Measurements from ENCODE around the gene EPYC. TPM values are rescaled to one million over a fixed set of nuclear protein-coding genes. Genes with fewer than 3 reads are reported as not detected.

The EPYC gene
- total and polyA plus RNA-seq, 4 donors: not detected

- H3K36me3 ChIP-seq (ENCODE audit: control insufficient read depth in 4 of 4, insufficient read depth in 3 of 4, low read depth in 1 of 4, low read length in 3 of 4): no peaks in the 10 kb centered on the region
- no peak for DNase-seq (ENCODE audit: low spot score)
- no peak overlapping the region for H3K4me3 ChIP-seq (ENCODE audit: low read depth in 1 of 3, low read length in 3 of 3)
- H3K9ac ChIP-seq (ENCODE audit: low read depth in 1 of 2, low read length in 2 of 2): no peak overlapping the region
- WGBS: 43% methylated on average over 1 of the region's 1 CpG
- H3K4me1 ChIP-seq (ENCODE audit: control insufficient read depth in 4 of 4, insufficient read depth in 4 of 4, low read length in 3 of 4): no peaks in the 10 kb centered on the region
- H3K27me3 ChIP-seq (ENCODE audit: control insufficient read depth in 4 of 4, insufficient read depth in 4 of 4, low read length in 3 of 4): no peaks in the 10 kb centered on the region
- H3K9me3 ChIP-seq (ENCODE audit: control insufficient read depth in 4 of 4, low read length in 3 of 4): no peaks in the 10 kb centered on the region
- no peak for TF ChIP-seq RAD21 (IDR thresholded peaks at IDR 0.05)
- TF ChIP-seq TAF1 (conservative IDR thresholded peaks at IDR 0.05): no peak
- no peak overlapping the region for H3K27ac ChIP-seq (ENCODE audit: low read depth in 1 of 2, low read length in 2 of 2)
These were observed 12.3 kb upstream of the EPYC start for GRCh38 chr12:91017043-91017442.

DNA sequence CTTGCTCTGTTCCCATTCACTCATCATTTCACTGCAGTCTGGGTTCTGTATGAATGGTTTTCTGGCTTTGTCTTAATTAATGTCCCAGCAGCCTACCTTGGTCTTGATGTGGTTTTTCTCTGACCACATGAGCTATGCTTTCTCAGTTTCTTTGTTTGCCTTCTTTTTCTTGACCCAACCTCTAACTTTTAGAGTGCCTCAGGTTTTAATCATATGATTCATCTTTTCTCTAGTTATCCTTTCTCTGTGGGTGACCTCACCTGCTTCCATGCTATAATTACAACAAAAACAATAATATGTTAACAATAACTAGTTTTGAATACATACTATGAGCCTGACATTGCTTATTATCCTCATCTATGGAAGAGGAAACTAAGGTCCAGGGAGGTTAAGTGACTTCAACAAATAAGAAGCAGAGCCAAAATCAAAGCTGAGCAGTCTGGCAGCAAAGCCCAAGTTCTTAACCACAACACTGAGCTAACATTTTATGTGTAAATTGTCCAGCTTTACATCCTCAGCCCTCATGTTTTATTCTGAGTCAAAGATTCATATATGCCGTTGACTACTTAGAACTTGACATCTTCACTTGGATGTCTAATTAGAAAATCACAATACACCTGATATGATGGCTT, 4.7 kb upstream of the EPYC start:
- H3K9ac ChIP-seq (ENCODE audit: low read depth in 1 of 2, low read length in 2 of 2): no peak overlapping the region
- no peak for DNase-seq (ENCODE audit: low spot score)
- no peak overlapping the region for H3K4me3 ChIP-seq (ENCODE audit: low read depth in 1 of 3, low read length in 3 of 3)
- H3K27me3 ChIP-seq (ENCODE audit: control insufficient read depth in 4 of 4, insufficient read depth in 4 of 4, low read length in 3 of 4): peaks cover 0 to 2% (median 0%) of the 10 kb centered on the region in 4 donors
- H3K9me3 ChIP-seq (ENCODE audit: control insufficient read depth in 4 of 4, low read length in 3 of 4): no peaks in the 10 kb centered on the region
- TF ChIP-seq, protein P1, sequence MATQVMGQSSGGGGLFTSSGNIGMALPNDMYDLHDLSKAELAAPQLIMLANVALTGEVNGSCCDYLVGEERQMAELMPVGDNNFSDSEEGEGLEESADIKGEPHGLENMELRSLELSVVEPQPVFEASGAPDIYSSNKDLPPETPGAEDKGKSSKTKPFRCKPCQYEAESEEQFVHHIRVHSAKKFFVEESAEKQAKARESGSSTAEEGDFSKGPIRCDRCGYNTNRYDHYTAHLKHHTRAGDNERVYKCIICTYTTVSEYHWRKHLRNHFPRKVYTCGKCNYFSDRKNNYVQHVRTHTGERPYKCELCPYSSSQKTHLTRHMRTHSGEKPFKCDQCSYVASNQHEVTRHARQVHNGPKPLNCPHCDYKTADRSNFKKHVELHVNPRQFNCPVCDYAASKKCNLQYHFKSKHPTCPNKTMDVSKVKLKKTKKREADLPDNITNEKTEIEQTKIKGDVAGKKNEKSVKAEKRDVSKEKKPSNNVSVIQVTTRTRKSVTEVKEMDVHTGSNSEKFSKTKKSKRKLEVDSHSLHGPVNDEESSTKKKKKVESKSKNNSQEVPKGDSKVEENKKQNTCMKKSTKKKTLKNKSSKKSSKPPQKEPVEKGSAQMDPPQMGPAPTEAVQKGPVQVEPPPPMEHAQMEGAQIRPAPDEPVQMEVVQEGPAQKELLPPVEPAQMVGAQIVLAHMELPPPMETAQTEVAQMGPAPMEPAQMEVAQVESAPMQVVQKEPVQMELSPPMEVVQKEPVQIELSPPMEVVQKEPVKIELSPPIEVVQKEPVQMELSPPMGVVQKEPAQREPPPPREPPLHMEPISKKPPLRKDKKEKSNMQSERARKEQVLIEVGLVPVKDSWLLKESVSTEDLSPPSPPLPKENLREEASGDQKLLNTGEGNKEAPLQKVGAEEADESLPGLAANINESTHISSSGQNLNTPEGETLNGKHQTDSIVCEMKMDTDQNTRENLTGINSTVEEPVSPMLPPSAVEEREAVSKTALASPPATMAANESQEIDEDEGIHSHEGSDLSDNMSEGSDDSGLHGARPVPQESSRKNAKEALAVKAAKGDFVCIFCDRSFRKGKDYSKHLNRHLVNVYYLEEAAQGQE (IDR thresholded peaks at IDR 0.05): no peak
- TF ChIP-seq YY1 (IDR thresholded peaks at IDR 0.05) (no peak), JUND (IDR thresholded peaks at IDR 0.05) (no peak), FOXA1 (IDR thresholded peaks at IDR 0.05) (no peak), HNF4A (conservative IDR thresholded peaks at IDR 0.05) (no peak), TAF1 (conservative IDR thresholded peaks at IDR 0.05) (no peak), RXRA (IDR thresholded peaks at IDR 0.05) (no peak), FOXA2 (IDR thresholded peaks at IDR 0.05) (no peak), ATF3 (IDR thresholded peaks at IDR 0.05) (no peak), RAD21 (IDR thresholded peaks at IDR 0.05) (no peak)
- TF ChIP-seq, protein P2, sequence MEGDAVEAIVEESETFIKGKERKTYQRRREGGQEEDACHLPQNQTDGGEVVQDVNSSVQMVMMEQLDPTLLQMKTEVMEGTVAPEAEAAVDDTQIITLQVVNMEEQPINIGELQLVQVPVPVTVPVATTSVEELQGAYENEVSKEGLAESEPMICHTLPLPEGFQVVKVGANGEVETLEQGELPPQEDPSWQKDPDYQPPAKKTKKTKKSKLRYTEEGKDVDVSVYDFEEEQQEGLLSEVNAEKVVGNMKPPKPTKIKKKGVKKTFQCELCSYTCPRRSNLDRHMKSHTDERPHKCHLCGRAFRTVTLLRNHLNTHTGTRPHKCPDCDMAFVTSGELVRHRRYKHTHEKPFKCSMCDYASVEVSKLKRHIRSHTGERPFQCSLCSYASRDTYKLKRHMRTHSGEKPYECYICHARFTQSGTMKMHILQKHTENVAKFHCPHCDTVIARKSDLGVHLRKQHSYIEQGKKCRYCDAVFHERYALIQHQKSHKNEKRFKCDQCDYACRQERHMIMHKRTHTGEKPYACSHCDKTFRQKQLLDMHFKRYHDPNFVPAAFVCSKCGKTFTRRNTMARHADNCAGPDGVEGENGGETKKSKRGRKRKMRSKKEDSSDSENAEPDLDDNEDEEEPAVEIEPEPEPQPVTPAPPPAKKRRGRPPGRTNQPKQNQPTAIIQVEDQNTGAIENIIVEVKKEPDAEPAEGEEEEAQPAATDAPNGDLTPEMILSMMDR (IDR thresholded peaks at IDR 0.05; ENCODE audit: low read depth, low read length, missing input control): no peak
- TF ChIP-seq, protein P3, sequence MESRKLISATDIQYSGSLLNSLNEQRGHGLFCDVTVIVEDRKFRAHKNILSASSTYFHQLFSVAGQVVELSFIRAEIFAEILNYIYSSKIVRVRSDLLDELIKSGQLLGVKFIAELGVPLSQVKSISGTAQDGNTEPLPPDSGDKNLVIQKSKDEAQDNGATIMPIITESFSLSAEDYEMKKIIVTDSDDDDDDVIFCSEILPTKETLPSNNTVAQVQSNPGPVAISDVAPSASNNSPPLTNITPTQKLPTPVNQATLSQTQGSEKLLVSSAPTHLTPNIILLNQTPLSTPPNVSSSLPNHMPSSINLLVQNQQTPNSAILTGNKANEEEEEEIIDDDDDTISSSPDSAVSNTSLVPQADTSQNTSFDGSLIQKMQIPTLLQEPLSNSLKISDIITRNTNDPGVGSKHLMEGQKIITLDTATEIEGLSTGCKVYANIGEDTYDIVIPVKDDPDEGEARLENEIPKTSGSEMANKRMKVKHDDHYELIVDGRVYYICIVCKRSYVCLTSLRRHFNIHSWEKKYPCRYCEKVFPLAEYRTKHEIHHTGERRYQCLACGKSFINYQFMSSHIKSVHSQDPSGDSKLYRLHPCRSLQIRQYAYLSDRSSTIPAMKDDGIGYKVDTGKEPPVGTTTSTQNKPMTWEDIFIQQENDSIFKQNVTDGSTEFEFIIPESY (IDR thresholded peaks at IDR 0.05): no peak
- TF ChIP-seq, protein P4, sequence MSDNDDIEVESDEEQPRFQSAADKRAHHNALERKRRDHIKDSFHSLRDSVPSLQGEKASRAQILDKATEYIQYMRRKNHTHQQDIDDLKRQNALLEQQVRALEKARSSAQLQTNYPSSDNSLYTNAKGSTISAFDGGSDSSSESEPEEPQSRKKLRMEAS (IDR thresholded peaks at IDR 0.05): no peak
- H3K4me1 ChIP-seq (ENCODE audit: control insufficient read depth in 4 of 4, insufficient read depth in 4 of 4, low read length in 3 of 4): no peaks in the 10 kb centered on the region
- WGBS: 71% methylated on average over 1 of the region's 1 CpG
- H3K27ac ChIP-seq (ENCODE audit: low read depth in 1 of 2, low read length in 2 of 2): no peak overlapping the region
- no peaks in the 10 kb centered on the region for H3K36me3 ChIP-seq (ENCODE audit: control insufficient read depth in 4 of 4, insufficient read depth in 3 of 4, low read depth in 1 of 4, low read length in 3 of 4)

Measured in liver (tissue), 9 donors.